Head of caudate nucleus (tissue), 42 donors: ENCODE data around the gene CRTC1.

Source experiments
- DNase-seq, 42 donors: peaks; one replicate each; pipeline versions ENCODE4 v3.0.0 to v3.0.0-alpha.2; 2020 to 2021; ENCODE audit warnings: mixed read lengths in 7 of 42
- intact Hi-C: fragments of 100-400 bp; cut with DNase I; formaldehyde crosslinking; loops from one replicate; pipeline ENCODE4 v1.15.0; 2022

CRTC1 gene

GRCh38 chr19:18736415-18737336 lies 53.2 kb downstream of the CRTC1 start:
- DNase-seq, result peak in 15 of 42 donors; percentile 13 to 71 (median 41)
- intact Hi-C loops, result no loop called here

- DNase-seq, result no peak
- intact Hi-C loops, result no loop called here
Observed at GRCh38 chr19:18737337-18737953, 54.0 kb downstream of the CRTC1 start.

- DNase-seq, result no peak
- intact Hi-C loops, result no loop called here
Observed at GRCh38 chr19:18737954-18738351, 54.5 kb downstream of the CRTC1 start.

- intact Hi-C loops, result no loop called here
- DNase-seq, result no peak
Observed at GRCh38 chr19:18738961-18739690, 55.6 kb downstream of the CRTC1 start.

- DNase-seq, result no peak
- intact Hi-C loops, result no loop called here
Observed at GRCh38 chr19:18741124-18742121, 57.9 kb downstream of the CRTC1 start.

- no peak for DNase-seq
- intact Hi-C loops, result no loop called here
Observed at GRCh38 chr19:18742324-18742723, 58.8 kb downstream of the CRTC1 start.

GRCh38 chr19:18742838-18743783 lies 59.6 kb downstream of the CRTC1 start:
- intact Hi-C loops, result no loop called here
- no peak for DNase-seq

- intact Hi-C loops, result no loop called here
- DNase-seq, result no peak
Observed at GRCh38 chr19:18743784-18744418, 60.4 kb downstream of the CRTC1 start.

GRCh38 chr19:18745012-18745735 lies 61.7 kb downstream of the CRTC1 start:
- peak in 34 of 42 donors; percentile 22 to 79 (median 52) for DNase-seq
- intact Hi-C loops, result no loop called here

GRCh38 chr19:18745931-18746330 lies 62.5 kb downstream of the CRTC1 start:
- intact Hi-C loops, result no loop called here
- no peak for DNase-seq

GRCh38 chr19:18746401-18747325 lies 63.2 kb downstream of the CRTC1 start:
- no peak for DNase-seq

GRCh38 chr19:18749362-18750231 lies 66.1 kb downstream of the CRTC1 start:
- DNase-seq, result no peak
- intact Hi-C loops, result no loop called here

More at GRCh38 chr19:18746401-18747325, 63.2 kb downstream of the CRTC1 start:
- intact Hi-C loops, result no loop called here

GRCh38 chr19:18750295-18750970 lies 67.0 kb downstream of the CRTC1 start:
- no peak for DNase-seq
- intact Hi-C loops, result no loop called here

GRCh38 chr19:18751571-18751970 lies 68.1 kb downstream of the CRTC1 start:
- no peak for DNase-seq
- intact Hi-C loops, result no loop called here
